ENCODE measurements around the gene SIGMAR1. TPM values are rescaled to one million over a fixed set of nuclear protein-coding genes. Genes with fewer than 3 reads are reported as not detected.

SIGMAR1 gene
- total RNA-seq, 1 experiment from 2014 or later, result 178 TPM

DNA sequence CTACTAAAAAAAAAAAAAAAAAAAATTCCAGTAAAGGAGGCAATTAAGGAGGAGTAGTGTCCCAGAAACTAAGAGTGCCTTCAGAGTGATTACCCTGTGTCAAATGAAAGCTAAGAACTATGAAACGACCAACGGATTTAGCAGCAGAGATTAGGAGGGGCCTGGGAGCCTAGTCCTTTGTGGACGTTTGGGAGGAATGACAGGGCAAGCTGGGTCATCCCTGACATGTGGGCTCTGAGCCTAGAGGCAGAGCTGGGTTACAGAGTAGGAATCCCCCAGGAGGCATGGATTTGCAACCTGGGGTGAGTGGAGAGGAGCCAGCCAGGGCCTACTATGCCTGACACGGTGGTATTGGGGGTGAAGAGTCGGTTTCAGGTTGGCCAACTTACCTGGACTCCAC, 4.4 kb downstream of the SIGMAR1 start:
- no peak for DNase-seq (ENCODE audit: low read depth)

DNA sequence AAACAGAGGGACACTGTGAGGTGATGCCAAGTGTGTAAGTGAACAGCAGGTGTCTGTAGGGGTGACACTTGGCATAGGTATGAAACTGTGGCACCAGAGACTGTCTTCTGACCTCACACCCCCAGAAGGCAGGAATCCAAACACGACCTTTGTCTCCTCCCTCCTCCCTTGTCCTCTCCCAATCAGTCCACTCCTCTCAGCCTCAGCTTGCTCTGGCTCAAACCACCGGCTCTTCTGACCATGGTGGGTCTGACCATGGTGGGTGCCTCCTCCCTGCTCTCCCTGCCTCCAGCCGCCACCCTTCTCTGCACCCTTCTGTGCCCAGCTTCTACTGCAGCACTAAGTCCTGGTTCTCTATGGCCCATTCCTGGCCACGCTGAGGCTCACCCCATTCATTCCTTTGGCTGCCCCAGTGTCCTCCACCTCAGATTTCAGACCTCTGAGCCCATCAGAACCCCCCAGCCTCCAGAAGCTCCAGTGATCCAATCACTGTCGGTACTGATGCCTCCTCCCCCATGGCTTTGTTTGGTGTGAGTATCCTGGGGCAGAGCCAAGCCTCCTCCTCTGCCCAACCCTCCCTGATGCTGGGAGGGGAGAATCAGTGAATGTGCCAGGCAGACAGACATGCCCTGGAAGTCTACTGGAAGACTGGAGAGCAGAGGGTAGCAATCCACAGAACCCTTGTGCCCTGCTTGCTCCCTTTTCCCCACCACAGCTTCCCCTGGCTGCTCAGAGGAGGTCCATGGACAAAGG, 7.0 kb downstream of the SIGMAR1 start:
- DNase-seq (ENCODE audit: low read depth), result no peak

DNA sequence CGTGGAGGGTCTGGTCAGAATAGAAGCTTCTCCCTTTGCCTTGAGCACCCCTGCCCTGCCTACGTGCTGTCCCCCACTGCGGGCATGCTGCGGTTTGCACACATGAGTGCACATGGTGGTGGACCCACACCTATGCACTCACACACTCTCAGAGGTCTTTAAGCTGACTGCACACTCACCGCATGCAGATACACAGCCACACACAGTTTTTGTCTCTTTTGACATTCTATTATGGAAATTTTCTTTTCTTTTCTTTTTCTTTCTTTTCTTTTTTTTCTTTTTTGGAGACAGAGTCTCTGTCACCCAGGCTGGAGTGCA, 8.1 kb downstream of the SIGMAR1 start:
- no peak for DNase-seq (ENCODE audit: low read depth)

DNA sequence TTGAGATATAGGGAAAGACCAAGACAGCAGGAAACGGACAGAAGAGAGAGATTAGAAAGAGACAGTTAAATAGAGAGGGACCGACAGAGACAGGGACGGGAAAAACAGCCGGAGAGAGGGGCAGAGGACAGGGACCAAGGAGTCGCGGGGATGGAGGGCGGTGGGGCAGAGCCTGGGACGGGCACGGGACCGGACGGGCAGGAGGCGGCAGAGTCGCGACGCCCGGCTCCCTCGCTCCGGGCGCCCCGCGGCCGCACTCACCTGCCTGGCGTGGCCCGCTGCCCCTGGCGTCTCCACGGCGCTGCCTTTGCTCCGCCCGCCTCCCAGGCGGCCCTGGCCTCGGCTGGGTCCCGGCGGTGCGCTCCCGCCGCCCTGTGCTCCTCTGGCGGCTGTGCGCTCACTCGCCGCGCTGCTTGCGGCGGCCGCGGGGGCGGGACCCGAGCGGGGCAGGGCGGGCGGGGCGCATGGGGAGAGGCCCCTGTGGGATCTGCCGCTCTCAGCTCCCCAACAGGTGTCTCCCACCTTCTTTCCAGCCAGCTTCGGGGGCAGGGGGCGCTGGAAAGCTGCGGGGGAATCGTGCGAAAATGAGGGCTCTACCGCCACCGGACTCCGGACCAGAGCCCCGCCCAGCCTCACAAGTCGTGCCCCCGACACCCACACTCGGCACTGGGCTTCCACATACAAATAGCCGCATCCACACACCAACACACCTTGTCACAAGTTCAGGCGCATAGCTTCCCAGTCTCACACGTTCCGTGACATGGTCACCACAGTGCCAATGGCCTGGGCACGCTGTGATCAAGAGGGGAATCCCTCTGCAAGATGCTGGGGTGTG, 8.7 kb downstream of the SIGMAR1 start, which contains the start of gene ARID3C:
ARID3C (minus strand) TSS at position 411 of the 835 bp plus-strand sequence. CDS start 1,052 bp downstream, outside the sequence.
- DNase-seq (ENCODE audit: low read depth), result no peak

DNA sequence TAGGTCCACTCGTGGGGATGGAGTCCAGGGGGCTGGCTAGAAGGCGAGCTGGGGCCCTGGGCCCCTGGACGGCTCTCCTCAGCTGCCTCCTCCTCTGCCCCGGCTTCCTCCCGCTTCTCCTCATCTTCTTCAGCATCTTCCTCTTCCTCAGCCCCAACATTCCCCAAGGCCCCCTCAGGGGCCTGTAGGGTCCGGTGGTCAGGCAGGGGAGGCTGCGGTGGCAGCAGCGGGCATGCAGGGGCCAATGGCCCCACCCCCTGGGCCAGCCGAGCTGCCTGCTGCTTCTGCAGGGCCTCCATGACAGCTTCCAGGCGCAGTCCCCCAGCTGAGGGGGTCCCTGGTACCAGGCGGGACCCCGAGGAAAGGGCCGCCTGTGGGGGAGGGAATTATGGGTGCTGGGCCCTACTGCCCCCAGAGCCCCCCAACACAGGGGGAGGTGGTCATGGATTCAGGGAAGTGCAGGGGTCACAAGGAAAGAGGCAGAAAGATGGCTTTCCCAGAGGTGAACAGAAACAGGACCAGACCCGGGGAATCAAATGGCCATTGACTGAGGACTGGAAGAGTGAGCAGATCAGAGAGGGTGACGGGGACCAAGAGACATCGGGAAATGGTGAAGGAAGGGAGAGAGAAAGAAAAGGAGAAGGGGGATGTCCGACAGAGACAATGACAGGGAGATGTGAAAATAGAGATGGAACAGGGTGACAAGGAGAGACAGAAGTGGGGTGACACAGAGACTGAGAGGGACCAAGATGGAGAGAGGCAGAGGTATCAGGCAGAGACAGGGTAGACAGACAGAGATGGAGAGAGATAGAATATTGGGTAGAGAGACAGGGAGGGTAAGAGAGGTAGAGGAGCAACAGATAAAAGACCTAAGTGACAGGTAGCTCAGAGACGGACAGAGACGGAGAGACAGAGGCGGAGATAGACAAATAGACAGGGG, 9.6 kb downstream of the SIGMAR1 start:
- no peak for DNase-seq (ENCODE audit: low read depth)

DNA sequence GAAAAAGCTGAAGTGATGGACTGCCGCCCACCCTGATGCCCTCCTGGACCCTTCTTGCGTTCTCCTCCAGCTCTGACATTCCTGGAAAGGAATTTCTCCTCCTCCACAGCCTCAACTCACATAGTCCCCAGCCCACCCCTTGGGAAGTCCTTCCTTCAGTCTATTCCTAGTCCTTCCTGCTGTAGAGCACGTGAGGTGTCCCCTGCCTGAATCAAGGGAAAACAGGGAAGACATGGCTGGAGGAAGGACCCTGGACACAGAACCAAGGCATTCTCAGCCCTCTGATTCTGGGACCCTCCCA, 12.5 kb downstream of the SIGMAR1 start:
- no peak for DNase-seq (ENCODE audit: low read depth)

DNA sequence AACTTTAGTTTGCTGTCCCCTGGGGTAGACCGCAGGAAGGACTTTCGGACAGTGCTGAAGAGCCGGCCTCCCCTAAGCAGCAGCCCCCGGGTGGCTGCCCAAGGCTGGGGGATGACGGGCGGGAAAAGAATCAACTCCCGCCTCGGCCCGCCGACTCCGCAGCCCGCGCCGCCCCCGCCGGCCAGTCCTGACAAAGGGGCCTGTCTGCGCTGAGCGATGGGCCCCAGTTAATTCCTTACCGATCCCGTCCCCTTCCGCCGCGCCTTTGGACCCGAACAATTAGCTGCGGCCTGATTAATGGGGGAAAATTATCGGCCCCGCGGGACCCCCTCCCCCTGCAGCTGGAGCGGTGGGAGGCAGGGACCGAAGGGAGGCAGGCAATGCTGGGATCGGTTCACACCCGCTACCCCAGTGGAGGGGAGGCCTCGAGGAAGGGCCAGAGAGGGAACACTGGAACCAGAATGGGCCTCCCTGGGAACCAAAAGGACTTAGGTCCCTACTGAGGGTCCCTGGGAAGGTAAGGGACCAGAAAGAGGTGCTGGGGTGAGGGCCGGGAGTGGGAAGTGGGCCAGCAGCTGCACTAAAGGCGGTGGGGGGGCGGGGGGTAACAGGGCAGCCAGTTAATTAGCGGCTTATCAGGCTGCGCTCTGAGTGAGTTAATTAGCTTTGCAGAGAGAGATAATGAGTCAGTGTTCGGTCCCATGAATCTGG, 13.0 kb downstream of the SIGMAR1 start:
- DNase-seq (ENCODE audit: low read depth), result no peak

DNA sequence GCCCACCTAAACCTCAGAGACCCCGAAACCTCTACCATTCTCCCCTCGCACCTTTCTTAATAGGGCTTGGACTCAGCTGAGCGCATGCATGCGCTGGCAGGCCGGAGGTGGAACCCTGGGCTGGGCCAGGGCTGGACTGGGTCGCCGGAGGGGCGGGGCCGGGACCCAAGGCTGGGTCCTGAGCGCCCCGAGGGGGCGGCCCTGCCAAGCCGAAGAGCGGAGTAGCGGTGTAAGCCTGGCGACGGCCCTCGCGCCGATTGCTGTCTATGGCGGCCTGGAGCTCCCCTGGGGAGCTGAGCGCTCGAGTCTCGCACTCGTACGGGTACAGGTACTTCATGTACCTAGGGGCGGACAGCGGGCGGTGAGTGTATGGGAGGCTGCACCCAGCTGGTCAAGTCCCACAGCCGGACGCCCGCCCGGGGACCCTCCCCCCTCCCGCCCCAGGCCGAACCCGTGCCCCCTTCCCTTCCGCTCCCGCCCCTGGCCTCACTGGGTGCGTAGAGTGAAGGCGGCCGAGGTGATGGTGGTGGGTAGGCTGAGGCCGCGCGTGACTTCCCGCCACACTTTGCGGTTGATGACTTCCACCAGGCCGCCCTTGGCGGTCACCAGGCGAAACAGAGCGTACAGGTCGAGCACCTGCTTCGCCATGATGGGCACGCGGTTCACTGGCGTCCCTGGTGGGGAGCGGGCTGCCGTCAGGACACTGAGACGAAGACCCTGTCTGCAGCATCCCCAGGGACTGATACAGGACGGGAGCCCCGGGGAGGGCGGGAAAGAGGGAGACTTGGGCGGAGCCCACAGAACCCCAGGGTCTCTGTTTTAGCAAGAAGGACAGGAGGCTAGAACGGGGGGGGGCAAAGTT, 14.0 kb downstream of the SIGMAR1 start:
- DNase-seq (ENCODE audit: low read depth), result no peak

DNA sequence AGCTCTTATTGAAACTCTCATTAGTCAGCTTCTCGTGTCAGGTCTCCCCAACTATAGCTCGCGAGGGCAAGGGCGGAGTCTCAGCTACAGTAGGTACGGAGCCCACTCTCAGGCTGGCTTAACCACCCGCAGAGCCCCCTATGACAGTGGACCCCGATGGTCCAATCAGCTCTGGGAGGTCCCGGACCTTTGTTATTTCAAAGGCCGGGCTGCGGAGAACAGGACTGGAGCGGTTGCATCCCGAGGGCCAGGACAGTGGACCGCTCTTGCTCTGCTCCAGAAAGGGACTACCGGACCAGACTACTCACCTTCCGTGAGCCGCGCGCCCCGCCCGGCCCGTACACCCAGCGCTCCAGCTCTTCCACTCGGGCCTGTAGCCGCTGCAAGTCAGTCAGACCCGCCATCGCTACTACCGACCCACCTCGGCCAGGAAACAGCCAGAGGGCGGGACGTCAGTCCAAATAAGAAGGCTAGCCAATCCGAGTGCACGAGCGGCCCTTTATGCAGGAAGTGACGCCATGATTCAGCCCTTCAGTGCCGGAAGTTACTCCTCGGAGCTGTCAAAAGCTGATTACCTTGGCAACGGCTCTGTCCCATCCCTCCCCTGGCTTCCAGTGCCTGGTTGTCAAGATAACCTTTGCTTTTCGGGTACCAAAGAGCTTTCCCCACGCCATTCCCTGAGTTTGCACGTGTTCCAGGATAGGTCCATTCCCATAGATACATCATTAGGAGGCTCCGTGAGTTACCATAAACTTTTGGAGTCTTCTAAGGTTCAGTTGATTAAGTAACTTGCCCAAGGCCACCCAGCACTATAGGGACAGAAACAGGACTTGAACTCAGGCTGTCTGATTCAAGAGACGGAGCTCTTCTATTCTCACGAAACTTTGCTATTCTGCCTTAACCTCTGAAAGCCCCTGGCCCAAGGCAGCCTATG, 17.3 kb downstream of the SIGMAR1 start, which contains the start of gene DCTN3:
DCTN3 (minus strand) TSS at position 435 of the 934 bp plus-strand sequence; CDS start at position 404, 31 bp downstream.
- DNase-seq (ENCODE audit: low read depth), result peak; percentile 90

DNA sequence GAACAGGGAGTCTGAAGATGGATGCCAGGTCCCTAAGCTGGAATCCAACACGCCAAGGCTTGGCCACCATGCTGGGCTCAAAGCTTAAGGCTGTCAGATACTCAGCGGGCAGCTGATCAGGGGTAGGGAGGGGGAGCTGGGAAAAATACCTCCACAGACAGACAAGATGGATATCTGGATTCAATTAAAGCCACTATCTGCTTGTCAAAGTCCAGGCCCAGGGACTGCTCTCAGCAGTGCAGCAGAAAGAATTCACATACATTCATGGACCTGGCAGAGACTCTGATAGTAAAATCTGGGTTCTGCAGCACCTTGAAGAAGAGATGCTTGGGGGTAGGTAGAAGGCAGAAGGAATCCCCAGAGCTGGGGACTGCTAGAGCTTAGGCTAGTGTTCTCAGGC, 22.5 kb downstream of the SIGMAR1 start:
- DNase-seq (ENCODE audit: low read depth), result no peak

DNA sequence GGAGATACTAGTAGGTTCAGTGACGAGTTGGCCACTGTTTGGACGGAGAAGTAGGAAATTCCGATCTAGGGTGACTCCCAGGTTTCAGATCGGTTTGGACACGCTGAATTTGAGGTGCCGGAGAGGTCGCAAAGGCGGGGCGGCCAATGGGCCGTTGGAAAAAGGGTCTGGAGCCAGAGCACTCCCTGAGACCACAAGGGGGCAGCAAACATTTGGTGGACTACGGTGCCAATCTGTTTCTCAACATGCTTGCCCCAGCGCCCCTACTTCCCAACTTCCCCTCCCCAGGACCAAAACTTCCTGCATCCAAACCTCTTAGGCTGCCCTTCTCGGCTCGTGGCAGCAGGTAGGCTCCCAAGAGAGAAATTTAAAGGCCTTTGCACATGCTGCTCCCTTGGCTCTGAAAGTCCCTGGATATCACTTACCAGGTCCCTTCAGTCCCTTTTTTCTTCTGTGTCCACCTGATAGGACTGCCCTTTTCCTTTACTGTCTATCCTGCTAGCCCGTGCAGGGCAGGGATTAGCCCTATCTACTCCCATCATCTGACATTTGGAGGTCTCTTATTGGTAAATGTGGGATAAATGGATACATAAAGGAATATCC, 24.7 kb downstream of the SIGMAR1 start:
- peak; percentile 67 for DNase-seq (ENCODE audit: low read depth)

DNA sequence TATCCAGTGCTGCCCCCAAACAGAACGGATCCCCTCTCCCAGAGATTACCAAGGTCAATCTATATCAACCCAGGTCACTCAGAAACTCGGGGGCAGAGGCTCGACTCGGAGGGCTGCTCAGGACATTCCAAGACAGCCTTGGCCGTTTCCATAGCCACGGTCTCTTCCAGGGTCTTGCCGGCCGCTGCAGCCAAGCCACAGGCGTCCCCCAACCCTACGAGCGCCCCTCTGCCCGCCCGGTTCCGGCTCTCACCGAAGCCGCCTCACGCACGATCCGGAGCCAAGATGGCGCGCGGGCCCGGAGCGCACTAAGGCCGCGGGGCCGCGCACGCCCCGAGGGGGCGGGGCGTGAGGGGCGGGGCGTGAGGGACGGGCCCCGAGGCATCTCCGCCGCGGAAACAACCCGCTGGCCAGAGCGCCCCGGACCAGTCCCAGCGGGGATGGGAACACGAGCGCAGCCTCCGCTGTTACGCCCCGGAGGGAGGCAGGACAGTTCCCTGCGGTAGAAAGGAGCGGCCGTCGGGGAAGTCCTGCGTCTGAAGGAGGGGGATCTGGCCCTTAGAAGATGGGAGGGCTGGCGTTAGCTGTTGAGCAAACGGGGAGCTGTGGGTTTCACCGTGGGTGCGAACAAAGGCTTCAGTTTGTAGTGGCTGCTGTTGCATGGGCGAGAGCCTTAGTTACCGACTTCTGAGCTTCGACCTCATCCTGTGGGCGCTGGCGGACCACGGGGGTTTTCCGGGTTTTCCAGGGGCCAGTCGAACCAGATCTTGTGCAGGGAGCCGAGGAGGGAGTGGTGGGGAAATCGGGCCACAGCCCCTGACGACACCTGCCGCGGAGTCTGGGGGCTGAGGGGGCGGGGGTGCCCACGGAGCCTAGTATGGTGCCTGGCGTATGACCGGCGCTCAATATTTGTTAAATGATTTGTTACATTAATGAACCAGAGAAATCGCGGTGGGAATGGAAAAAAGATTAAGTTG, 25.5 kb downstream of the SIGMAR1 start, which contains the start of gene RPP25L:
RPP25L (minus strand) TSS at position 287 of the 977 bp plus-strand sequence. CDS start 801 bp downstream, outside the sequence.
- peak; percentile 59 for DNase-seq (ENCODE audit: low read depth)

DNA sequence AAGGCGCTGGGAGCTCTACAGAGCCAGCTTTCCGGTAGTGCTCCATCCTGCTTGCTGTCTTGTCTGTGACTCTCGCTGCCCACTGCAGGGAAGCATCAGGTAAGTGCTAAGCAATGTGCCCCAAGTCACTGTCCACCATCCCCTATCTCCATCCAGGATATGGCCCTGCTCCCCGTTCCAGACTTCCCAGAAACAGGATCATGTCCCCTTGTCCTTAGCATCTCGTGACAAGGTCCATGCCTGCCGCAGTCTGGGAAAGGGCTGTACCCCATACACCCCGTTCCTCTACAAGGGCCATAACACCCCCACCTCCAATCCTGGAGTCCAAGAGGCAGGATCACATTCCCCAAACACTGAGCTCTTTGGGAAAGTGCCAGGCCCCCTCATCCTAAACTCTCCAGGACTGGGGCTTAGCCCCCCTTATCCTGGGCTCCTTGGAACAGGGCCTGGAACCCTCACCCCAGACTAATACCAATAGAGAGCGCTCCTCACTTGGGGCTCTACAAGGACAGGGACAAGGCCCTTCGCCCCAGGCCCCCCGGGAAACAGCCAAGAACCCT, 26.3 kb downstream of the SIGMAR1 start:
- no peak for DNase-seq (ENCODE audit: low read depth)

DNA sequence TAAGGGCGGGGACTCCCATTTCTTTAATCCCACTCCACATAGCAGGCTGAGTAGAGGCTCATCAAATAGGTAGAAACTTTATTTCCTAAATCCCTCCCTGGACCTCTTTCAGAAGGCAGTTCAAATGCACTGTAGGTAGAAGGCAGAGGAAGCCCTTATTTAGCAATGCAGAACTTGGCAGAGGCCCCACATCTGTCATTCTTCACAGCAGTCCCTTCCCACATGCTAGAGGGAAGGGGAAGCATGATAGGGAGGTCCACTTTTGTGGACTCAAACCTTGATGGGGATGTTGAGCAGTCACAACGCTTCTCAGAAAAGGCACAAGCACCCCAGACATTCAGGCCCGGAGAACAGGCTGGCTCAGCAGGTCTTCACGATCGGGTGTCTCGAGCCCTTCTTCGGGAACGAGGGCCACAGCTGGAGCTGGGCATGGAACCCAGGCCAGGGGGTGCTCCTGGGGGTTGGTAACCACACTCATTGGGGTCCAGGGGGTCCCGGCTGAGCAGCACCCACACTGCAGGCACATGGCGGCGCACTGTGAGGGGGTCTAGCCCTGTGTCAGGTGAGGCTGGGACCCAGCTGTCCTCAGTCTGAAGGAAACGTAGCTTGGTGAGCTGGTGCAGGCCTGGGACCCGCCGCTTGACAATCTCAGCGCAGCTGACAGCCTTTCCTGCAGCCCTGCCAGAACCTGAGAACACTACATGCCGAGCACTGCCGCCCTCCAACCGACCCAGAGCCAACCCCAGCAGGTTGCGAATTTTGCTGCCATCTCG, 27.0 kb downstream of the SIGMAR1 start:
- DNase-seq (ENCODE audit: low read depth), result no peak

DNA sequence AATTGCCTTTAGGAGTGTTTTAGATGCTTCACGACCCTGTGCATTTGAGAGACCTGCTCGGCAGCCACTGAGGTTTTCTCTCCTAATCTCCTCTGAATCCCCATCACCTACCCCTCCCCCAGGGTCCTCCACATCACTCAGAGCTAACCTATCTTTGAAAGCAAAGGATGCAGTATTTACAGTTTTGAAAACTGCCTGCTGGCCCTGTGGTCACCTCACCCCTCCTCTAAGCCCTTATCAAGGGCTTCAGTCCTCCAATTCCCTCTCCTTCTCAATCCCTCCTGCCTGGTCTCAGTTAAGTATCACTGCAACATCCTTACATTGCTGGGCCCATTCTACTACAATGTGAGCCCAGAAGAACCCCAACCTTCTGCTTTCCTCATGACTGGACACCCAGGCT, 30.3 kb downstream of the SIGMAR1 start:
- no peak for DNase-seq (ENCODE audit: low read depth)

DNA sequence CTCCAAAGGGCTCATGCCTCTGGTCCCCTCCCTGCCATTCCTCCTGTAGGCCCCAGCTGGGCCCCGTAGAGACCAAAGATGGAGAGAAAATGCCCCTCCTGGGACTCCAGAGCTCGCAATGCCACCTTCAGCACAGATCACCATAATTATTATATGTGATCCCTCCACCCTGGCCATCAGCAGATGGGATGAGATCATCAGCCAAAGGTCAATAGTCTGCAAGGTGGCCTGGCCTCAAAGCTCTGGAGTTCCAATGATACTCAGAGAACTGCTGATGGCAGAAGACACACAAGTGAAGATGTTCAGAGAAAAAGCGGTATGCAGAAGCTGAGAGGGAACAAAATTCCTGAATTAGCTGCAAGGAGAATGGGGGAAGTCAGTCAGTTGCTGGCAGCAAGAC, 30.7 kb downstream of the SIGMAR1 start:
- no peak for DNase-seq (ENCODE audit: low read depth)

Measured in HT1080 (cell line).